Islet precursor cell (in vitro differentiated cells): ENCODE data around the gene NFKB1.

Experiments used
- DNase-seq: peaks from one replicate; pipeline ENCODE4 v3.0.0-alpha.2; 2018

NFKB1 gene

DNA sequence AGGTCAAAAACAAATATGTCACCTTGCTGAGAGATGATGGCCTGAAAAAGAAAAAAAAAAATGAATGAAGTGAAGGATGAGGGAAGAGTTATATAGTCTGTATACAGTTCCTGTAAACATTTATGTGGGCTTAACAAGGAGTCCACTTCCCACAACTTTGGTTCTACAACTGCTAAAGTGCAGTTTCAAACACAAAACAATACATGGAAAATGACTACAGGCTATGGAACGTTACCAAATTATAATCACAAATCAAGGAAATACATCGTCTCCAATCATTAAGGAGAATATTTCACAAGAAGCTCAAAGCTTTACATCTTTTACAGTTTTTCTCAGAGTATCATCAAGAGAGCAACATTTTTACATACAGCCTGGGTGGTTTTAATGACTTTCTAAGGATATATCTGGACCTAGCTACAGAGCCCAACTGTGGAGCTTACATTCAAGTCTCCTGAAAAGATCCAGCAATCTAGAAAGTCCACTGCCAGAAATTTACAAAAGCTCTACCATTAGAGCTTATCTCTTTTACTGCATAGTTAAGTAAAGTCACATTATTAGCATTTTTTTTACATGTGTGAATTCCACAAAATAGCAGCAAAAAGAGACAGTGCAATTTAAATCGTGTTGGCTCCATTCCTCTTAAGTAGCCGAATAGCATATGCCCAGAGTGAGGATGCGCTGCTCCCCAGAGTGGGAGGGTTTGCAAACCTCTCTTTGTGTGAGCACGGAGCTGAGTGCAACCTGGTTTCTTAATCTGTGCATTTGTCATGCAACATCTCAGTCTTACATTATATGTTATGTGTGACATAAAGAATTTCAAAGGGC is 131.3 kb downstream of the NFKB1 start:
- DNase-seq, result no peak

- no peak for DNase-seq
Observed at GRCh38 chr4:102633100-102633499, 131.9 kb downstream of the NFKB1 start.

DNA sequence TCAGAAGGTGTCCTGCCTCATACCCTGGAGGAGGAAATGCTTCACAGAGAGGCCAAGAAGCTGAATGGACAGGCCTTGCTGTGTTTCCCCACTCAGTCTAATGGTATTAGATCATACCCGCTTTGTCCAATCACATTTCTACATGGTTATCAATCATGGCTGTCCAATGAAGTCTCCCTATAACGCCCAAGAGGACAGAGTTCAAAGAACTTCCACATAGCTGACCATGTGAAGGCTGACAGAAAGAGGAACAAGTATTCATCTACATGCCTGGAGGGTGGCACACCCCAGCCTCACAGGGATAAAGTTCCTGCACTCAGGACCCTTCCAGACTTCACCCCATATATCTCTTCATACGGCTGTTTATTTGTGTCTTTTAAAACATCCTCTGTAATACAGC is 136.2 kb downstream of the NFKB1 start:
- no peak for DNase-seq

- DNase-seq, result no peak
Observed at GRCh38 chr4:102638621-102639020, 137.5 kb downstream of the NFKB1 start.

DNA sequence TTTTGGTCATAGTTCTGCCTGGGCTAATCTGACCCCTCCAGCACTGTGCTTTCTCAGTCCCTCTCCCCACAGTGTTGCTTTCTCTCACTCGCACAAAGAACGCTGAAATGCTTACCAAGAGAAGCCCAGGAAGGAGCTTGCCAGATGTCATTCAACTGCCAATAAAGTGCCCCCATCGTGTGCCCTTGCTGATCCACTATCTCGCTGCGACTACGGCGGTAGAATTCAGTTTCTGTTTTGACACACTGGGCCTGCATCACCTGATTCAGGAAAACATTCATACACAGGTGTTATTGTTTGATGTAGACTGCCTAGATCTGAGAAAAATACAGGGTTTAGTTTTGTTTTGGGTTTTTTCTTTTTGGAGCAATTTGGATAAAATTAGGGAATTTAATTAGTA is 138.4 kb downstream of the NFKB1 start:
- no peak for DNase-seq

GRCh38 chr4:102640669-102641068 is 139.5 kb downstream of the NFKB1 start:
- DNase-seq, result no peak

GRCh38 chr4:102641793-102642192 is 140.6 kb downstream of the NFKB1 start:
- no peak for DNase-seq

DNA sequence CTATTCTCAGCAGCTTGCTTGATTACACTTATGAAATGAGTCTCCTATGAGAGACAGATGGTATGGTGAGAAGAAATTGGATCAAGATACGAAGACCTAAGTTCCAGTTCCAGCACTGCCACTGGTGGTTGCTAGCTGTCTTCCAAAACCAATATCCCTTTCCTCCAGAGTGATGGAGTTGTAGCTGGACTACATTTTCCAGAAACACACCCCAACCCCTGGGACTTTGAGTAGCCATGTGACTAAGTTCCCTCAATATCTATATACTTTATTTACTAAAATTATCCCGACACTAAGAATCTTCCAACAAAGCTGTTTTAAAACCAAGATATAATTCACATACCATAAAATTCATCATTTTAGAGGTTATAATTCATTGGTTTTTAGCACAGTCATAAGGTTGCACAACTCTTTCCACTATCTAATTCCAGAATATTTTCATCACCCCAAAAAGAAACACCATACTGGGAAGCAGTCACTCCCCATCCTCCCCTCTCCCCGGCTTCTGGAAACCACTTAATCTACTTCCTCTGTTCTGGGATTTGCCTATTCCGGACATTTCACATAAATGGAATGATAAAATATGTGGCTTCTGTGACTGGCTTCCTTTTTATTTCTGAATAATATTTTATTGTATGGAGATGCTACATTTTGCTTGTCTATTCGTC is 141.6 kb downstream of the NFKB1 start:
- no peak for DNase-seq

GRCh38 chr4:102647117-102647516 is 146.0 kb downstream of the NFKB1 start:
- no peak for DNase-seq

DNA sequence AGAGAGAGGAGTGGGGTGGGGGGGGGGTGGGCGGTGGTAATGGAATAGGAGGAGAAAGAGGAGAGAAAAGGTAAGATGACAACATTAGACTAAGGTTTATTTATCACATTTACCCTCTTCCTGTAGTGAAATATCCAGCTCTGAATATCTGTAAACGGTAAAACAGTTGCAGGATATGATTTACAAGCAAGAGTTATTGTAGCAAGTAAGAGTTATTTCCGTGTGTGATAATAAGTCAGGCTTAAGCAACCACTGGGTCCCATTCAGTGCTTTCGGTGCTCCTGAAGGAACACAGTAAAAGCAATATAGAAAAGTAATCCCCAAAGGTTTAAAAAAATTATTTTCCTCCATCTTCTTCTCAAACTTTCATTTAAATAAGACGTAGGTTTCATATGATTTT is 156.0 kb downstream of the NFKB1 start:
- DNase-seq, result no peak

DNA sequence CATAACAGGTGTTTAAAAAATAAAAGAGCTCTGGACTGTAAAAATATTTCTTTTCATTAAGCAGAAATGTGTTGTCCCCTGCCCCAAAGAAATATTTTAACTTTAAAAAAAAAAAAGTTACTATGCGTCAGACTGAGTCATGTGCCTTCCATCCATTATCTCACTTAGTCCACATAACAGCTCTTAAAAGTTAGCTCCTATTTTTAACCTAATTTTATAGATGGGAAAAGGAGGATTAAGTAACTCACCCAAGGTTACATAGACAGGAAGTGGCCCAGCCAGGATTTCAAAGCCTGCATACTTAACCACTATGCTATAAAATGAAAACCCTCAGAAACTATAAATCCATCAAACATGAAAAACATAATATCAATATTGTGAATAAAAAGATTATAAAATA is 161.9 kb downstream of the NFKB1 start:
- no peak for DNase-seq

- no peak for DNase-seq
Observed at GRCh38 chr4:102665527-102665926, 164.4 kb downstream of the NFKB1 start.
